Fibroblast of lung (primary cell): ENCODE measurements around the gene ICOSLG.

Source experiments
- CTCF ChIP-seq, 2 donors: IDR thresholded peaks in 1 of 2; conservative IDR thresholded peaks in 1 of 2; 1 replicate in 1 of 2; 2 replicates in 1 of 2; pipeline ENCODE4 v1.5.1; 2011 to 2012; ENCODE audit warnings: low read length in 2 of 2, control low read depth in 1 of 2, inconsistent platforms in 1 of 2, low read depth in 1 of 2, mild to moderate bottlenecking in 1 of 2
- EZH2 ChIP-seq: IDR thresholded peaks from 2 replicates; pipeline ENCODE4 v1.5.1; 2012; ENCODE audit warnings: low read length, control low read depth, mild to moderate bottlenecking; ENCODE audit errors: missing control alignments

DNA sequence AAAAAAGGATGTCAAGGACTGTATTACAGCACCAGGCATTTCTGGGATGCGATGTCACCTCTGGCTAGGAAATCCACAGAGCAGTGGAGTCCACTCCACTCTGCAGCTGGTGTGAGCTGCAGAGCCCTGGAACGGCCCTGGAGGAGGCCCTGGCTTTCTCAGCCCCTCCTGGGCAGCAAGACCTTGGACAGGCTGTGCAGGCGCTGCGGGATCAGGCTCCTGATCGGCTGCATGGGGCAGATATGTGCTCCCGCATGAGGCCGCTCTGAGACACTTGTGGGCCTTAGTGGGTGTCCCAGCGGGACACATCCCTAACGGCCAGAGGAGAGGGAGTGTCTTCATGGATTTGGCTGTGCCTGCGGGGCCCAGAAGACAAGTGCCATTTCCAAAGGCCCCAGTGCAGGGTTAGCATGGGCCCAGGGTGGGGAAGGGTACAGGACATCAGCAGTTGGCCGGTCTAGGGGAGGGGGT lies 14.8 kb upstream of the ICOSLG start:
- TF ChIP-seq CTCF (conservative IDR thresholded peaks at IDR 0.05 in 1 of 2, IDR thresholded peaks at IDR 0.05 in 1 of 2; ENCODE audit: low read depth in 1 of 2, low read length in 2 of 2) = no peak
- TF ChIP-seq EZH2 = no peak
